ENCODE measurements around the gene OR3A3. TPM values are rescaled to one million over a fixed set of nuclear protein-coding genes. Genes with fewer than 3 reads are reported as not detected.

The OR3A3 gene
- total RNA-seq, 1 experiment from 2014 or later = not detected

GRCh38 chr17:3438368-3438767, 27.2 kb downstream of the OR3A3 start:
- Mint-ChIP-seq H3K9me3 (peaks cover 0 to 26% of the 10 kb centered on the region in 2 experiments; a peak in 2 of 5 replicates), H3K4me1 (peaks cover 0 to 5% of the 10 kb centered on the region in 2 experiments; a peak in 1 of 4 replicates), H3K27me3 (ENCODE audit: low read depth) (peaks cover 2% of the 10 kb centered on the region), H3K27ac (no peak overlapping the region), H3K4me3 (no peak overlapping the region), H3K36me3 (ENCODE audit: insufficient read depth in 1 of 3, low read depth in 3 of 3) (no peaks in the 10 kb centered on the region; a peak in 1 of 7 replicates)
- no peak overlapping the region for H3K4me2 ChIP-seq (ENCODE audit: insufficient read depth, insufficient read length, low read length)
- H3K4ac ChIP-seq (ENCODE audit: low read depth, low read length) = no peak overlapping the region
- H3K9ac ChIP-seq (ENCODE audit: extremely low read depth, insufficient read length, low read length) = no peak overlapping the region
- no peak overlapping the region for H3T11ph ChIP-seq (ENCODE audit: low read length)
- WGBS (ENCODE audit: extremely low coverage, insufficient read length, low lambda C conversion rate) = no CpG with 5 or more reads among the region's 1 CpG
- H3K9me3 ChIP-seq (ENCODE audit: control insufficient read depth, low read depth, low read length) = no peaks in the 10 kb centered on the region
- TF ChIP-seq CTCF (conservative IDR thresholded peaks at IDR 0.05) = no peak
- H3K79me1 ChIP-seq (ENCODE audit: insufficient read depth, low read depth, low read length, poor library complexity, severe bottlenecking) = no peaks in the 10 kb centered on the region
- H4K20me1 ChIP-seq (ENCODE audit: control insufficient read depth, insufficient read depth, insufficient read length) = no peaks in the 10 kb centered on the region
- H2BK20ac ChIP-seq (ENCODE audit: low read depth, low read length, poor library complexity, severe bottlenecking) = no peak overlapping the region
- no peaks in the 10 kb centered on the region for H3K4me1 ChIP-seq (ENCODE audit: insufficient read depth, low read length)
- no peak overlapping the region for H2BK15ac ChIP-seq (ENCODE audit: low read depth, low read length)
- no peak overlapping the region for H2BK120ac ChIP-seq (ENCODE audit: low read depth, low read length, poor library complexity, severe bottlenecking)
- no peaks in the 10 kb centered on the region for H3K79me2 ChIP-seq (ENCODE audit: insufficient read depth, low read length)
- H3K14ac ChIP-seq (ENCODE audit: insufficient read depth, low read length) = no peak overlapping the region
- no peak overlapping the region for H2AFZ ChIP-seq (ENCODE audit: low read length)
- H2BK5ac ChIP-seq (ENCODE audit: insufficient read length, low read length) = no peak overlapping the region
- no peak overlapping the region for H4K5ac ChIP-seq (ENCODE audit: insufficient read length, low read depth, low read length)
- H2BK12ac ChIP-seq (ENCODE audit: insufficient read length, low read depth, low read length) = no peak overlapping the region
- no peak for DNase-seq
- H3K23me2 ChIP-seq (ENCODE audit: insufficient read length, low read depth, low read length, poor library complexity, severe bottlenecking) = no peaks in the 10 kb centered on the region
- H3K27me3 ChIP-seq (ENCODE audit: insufficient read depth, low read length) = no peaks in the 10 kb centered on the region
- H3K18ac ChIP-seq (ENCODE audit: insufficient read length, low read depth, low read length) = no peak overlapping the region
- H4K8ac ChIP-seq (replicated peaks; ENCODE audit: insufficient read length, low read depth, low read length) = no peak overlapping the region
- no peak overlapping the region for H3K23ac ChIP-seq (ENCODE audit: insufficient read length, low read depth, low read length)
- no peak overlapping the region for H4K91ac ChIP-seq (ENCODE audit: insufficient read length, low read depth, low read length)
- no peak overlapping the region for H3K27ac ChIP-seq (ENCODE audit: insufficient read length, low read depth, low read length)
- no peak overlapping the region for H2AK5ac ChIP-seq (ENCODE audit: insufficient read length, low read length)
- no peak overlapping the region for H3K56ac ChIP-seq (ENCODE audit: insufficient read length, low read depth, low read length)
